Tibial artery (tissue), 4 donors: Measurements from ENCODE around the gene ASPG.
A peak's percentile ranks its signal among the peaks of the same experiment; 100 is the strongest.

Experiments used
- DNase-seq, 2 donors: peaks; one replicate each; pipeline ENCODE4 v3.0.0-alpha.2; 2019
- H3K27ac ChIP-seq, 2 donors: fragments of 200-600 bp; sonication (generic) in 1 of 2; 1 replicate in 1 of 2; 2 replicates in 1 of 2; pipeline ENCODE4 v1.5.1; 2018 to 2019; ENCODE audit warnings: mild to moderate bottlenecking in 1 of 2
- H3K27me3 ChIP-seq, 2 donors: fragments of 200-600 bp; sonication (generic) in 1 of 2; one replicate each; pipeline versions ENCODE4 v1.5.1 to v1.6.0; 2016 to 2019
- H3K36me3 ChIP-seq, 3 donors: fragments of 200-600 bp; sonication (generic) in 2 of 3; one replicate each; pipeline ENCODE4 v1.5.1; 2016 to 2019; ENCODE audit warnings: mild to moderate bottlenecking in 2 of 3
- H3K4me1 ChIP-seq, 4 donors: fragments of 200-600 bp; sonication (generic) in 2 of 4; 1 replicate in 3 of 4; 2 replicates in 1 of 4; pipeline ENCODE4 v1.5.1; 2016 to 2019
- H3K4me3 ChIP-seq, 2 donors: fragments of 200-600 bp; sonication (generic) in 1 of 2; 1 replicate in 1 of 2; 2 replicates in 1 of 2; pipeline ENCODE4 v1.5.1; 2018 to 2019; ENCODE audit warnings: mild to moderate bottlenecking in 2 of 2
- H3K9me3 ChIP-seq, 3 donors: fragments of 200-600 bp; sonication (generic) in 1 of 3; one replicate each; pipeline ENCODE4 v1.5.1; 2016 to 2019
- intact Hi-C: fragments of 100-400 bp; cut with DNase I; formaldehyde crosslinking; loops from one replicate; pipeline ENCODE4 v1.15.0; 2023; ENCODE audit warnings: low total_unique reads
- TF ChIP-seq, protein P1 (sequence below), 2 experiments: fragments of 200-600 bp in 1 of 2; fragments of 450-650 bp in 1 of 2; IDR thresholded peaks; one replicate each; pipeline ENCODE4 v1.5.1; 2017 to 2019; ENCODE audit warnings: antibody characterized with exemption in 2 of 2, mild to moderate bottlenecking in 1 of 2, moderate library complexity in 1 of 2

ASPG gene

DNA sequence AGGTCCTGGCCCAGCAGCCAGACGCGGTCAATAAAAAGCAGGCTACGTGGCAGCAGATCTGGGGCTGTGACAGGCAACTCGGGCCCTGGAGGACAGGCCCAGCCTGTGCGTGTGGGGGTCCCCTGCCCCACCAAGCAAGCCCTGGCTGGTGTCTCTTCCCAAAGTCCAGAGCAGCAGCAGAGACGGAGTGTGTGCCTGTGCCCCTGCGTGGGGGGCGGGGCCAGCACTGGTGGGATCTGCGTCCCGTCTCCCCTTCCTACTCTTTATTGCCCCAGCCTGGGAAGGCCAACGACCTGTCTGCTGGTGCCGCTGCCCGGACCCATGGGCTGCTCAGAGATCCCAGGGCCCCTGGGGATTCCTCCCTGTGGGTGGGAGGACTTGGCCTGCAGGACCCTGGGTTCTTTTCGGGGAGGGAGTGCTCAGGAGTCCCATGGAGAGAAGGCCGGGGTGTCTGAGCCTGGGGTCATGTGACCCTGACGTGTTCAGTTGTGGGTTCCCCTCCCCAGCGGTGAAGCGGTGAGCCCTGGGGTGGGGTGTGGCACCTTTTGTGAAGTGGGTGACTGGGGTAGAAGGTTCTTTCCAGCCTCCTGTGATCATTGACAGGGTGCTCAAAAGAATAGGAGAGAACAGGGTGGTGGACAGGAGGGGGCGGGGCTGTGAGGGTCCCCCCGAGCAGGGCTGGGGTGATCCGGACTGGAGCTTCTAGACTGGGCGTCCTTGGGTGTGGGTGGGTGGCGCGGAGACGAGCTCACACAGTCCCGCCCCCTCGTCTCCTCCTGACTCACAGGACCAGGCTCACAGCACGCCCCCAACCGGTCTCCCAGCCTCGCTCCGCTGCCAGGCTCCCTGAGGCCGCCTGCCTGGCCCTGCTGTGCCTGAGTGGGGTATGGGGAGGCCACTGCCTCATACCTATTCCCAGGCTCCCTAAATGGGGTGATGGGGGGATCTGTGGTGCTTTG lies 22.4 kb downstream of the ASPG start:
- H3K27ac ChIP-seq = no peak overlapping the region
- H3K36me3 ChIP-seq = no peaks in the 10 kb centered on the region
- H3K4me1 ChIP-seq = no peaks in the 10 kb centered on the region
- intact Hi-C loops = no loop called here
- TF ChIP-seq, protein P1, sequence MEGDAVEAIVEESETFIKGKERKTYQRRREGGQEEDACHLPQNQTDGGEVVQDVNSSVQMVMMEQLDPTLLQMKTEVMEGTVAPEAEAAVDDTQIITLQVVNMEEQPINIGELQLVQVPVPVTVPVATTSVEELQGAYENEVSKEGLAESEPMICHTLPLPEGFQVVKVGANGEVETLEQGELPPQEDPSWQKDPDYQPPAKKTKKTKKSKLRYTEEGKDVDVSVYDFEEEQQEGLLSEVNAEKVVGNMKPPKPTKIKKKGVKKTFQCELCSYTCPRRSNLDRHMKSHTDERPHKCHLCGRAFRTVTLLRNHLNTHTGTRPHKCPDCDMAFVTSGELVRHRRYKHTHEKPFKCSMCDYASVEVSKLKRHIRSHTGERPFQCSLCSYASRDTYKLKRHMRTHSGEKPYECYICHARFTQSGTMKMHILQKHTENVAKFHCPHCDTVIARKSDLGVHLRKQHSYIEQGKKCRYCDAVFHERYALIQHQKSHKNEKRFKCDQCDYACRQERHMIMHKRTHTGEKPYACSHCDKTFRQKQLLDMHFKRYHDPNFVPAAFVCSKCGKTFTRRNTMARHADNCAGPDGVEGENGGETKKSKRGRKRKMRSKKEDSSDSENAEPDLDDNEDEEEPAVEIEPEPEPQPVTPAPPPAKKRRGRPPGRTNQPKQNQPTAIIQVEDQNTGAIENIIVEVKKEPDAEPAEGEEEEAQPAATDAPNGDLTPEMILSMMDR (IDR thresholded peaks at IDR 0.05) = no peak
- no peak overlapping the region for H3K4me3 ChIP-seq
- H3K9me3 ChIP-seq = no peaks in the 10 kb centered on the region
- peaks cover 0 to 61% of the 10 kb centered on the region in 2 donors for H3K27me3 ChIP-seq
- peak in 1 of 2 donors; percentile 60 for DNase-seq

DNA sequence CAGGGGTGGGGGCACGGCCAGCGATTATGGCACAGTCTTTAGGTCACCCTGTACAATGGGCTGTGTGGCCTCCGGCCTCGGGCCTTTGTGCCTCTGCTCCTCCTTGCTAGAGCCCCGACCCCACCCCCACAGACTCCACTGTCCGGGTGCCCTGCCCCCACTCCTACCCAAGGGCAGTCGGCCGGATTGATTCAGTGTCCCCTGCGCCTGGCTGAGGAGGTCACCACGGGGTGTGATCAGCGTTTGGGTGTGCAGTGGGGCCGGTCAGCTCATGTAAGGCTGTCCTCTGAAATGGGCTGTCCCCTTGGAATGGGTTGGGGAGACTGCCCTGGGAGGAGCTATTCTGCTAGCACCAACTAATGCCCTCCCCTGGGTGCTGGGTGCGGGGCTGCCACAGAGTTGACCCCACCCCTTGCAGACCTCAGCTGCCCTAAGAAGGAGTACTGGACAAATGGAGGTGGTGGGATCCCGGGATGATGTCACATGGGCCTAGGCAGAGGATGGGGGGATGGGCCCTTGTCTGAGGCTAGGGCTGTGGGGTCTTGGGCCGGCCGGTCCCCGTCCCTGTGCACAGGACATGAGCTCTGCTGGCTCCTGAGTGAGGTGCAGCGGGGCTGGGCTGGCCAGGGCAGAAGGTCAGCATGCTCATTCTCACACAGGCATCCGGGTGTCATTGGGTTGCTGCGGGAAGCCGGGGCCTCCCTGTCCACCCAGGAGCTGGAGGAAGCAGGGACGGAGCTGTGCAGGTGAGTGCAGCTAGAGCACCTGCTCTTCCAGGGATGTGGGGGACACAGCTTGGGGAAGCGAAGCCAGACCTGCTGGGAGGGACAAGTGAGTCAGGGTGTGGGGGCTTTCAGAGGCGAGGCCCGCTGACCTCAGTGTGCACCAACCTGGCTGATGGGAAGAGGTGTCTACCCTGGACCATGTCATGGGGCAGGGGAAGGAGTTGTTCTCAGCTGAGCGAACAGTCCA lies 23.4 kb downstream of the ASPG start:
- H3K36me3 ChIP-seq = no peaks in the 10 kb centered on the region
- no peaks in the 10 kb centered on the region for H3K4me1 ChIP-seq
- intact Hi-C loops = no loop called here
- H3K27ac ChIP-seq = no peak overlapping the region
- TF ChIP-seq, protein P1 (IDR thresholded peaks at IDR 0.05) = no peak
- H3K9me3 ChIP-seq = no peaks in the 10 kb centered on the region
- H3K4me3 ChIP-seq = no peak overlapping the region
- peaks cover 0 to 70% of the 10 kb centered on the region in 2 donors for H3K27me3 ChIP-seq
- DNase-seq = peak in 1 of 2 donors; percentile 52

DNA sequence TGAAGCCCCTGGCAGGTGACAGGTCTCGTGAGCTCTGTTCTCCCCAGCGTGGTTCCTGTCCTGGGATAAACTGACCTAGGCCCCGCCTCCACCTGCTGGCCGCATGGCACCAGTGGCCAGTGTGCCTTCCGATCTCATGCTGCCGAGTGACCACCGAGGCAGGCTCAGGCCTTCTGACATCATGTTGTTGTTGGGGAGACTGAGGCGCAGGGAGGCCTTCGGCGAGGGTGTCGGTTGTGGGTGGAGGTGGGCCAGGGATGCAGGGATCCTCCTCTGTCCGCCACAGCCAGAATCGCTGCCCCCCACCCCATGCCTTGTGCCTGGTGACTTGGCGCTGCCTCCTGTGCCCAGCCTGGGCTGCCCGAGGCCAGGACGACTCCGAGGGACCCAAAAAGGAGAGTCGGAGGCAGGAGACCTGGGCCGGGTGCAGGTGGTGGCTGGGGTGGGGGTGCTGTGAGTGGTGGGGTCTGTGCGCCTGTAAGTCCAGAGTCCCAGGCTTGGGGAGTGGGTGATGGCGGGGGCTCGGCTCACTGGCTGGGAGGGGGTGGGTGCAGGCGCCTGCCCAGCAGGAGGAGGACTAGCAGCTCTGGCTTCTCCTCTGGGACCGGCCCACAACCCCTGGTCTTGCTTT lies 24.3 kb downstream of the ASPG start:
- no peaks in the 10 kb centered on the region for H3K36me3 ChIP-seq
- TF ChIP-seq, protein P1 (IDR thresholded peaks at IDR 0.05) = no peak
- intact Hi-C loops = no loop called here
- H3K27ac ChIP-seq = no peak overlapping the region
- no peak overlapping the region for H3K4me3 ChIP-seq
- no peaks in the 10 kb centered on the region for H3K4me1 ChIP-seq
- DNase-seq = peak in 1 of 2 donors; percentile 62
- peaks cover 0 to 72% of the 10 kb centered on the region in 2 donors for H3K27me3 ChIP-seq
- no peaks in the 10 kb centered on the region for H3K9me3 ChIP-seq

DNA sequence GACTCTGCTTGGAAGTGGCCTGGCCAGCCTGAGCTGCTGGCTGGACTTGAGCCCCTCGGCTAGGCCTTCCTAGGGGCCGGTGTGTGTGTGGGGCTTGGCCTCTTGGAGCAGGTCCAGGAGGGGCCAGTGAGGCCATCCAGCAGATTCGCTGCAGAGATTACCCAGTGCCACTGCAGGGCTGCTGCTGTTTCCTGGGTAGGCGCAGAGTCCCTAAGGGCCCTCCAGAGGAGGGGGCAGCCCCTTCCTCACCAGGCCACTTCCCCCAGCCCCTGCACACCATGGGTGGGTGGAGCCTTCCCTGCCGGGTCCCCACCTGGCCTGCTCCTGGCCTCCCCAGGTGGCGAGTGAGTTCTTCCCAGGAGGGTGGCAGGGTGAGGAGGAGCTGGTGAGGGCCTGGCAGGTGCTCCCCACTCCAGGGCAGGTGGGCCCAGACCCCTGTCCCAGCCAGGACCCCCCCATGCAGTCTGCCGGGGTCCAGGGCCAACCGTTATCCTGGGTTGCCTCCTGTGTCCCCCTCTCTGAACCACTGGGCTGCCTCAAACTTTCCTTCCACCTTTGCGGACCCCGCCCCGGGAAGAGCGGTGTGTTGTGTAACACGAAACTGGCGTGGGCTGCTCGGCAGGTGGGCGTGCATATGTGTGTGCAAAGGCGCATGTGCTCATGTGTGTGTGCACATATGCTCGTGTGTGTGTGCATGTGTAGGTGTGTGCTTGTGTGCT lies 25.1 kb downstream of the ASPG start:
- Histone ChIP-seq H3K36me3 (no peaks in the 10 kb centered on the region), H3K27ac (no peak overlapping the region), H3K9me3 (no peaks in the 10 kb centered on the region), H3K4me3 (no peak overlapping the region), H3K27me3 (peaks cover 0 to 76% of the 10 kb centered on the region in 2 donors), H3K4me1 (no peaks in the 10 kb centered on the region)
- TF ChIP-seq, protein P1 (IDR thresholded peaks at IDR 0.05) = no peak
- peak in 1 of 2 donors; percentile 54 for DNase-seq
- intact Hi-C loops = no loop called here
